HepG2 (cell line): Measurements from ENCODE around the gene LEPR. TPM values are rescaled to one million over a fixed set of nuclear protein-coding genes. Genes with fewer than 3 reads are reported as not detected.

Experiments used
- ATAC-seq: fragments of 200-7000 bp; cut with Tn5 transposase; 3 replicates; pipeline ENCODE4 v1.9.1; 2020; ENCODE audit warnings: mild to moderate bottlenecking, moderate library complexity
- BruUV-seq: library from RNA; stranded (reverse); fragments of 400-500 nt; replicated peaks from 2 replicates; lab custom pipeline; 2021; lab: Mats Ljungman, UMichigan
- CTCF ChIA-PET: fragments of 300-600 bp; formaldehyde crosslinking; extraction: SDS; loops from one replicate; lab custom pipeline; 2021; ENCODE audit warnings: low total read pairs, inconsistent platforms, low intra/inter-chr PET ratio; lab: Yijun Ruan, JAX
- POLR2A ChIA-PET: fragments of 350-600 bp; sonication (Branson Sonifier 250); formaldehyde crosslinking; loops from one replicate; lab custom pipeline; 2020; ENCODE audit warnings: antibody characterized with exemption, inconsistent platforms; lab: Yijun Ruan, JAX
- DNase-seq: peaks from one replicate; pipeline ENCODE4 v3.0.0-alpha.2; 2015; ENCODE audit warnings: low spot score
- FAIRE-seq: peaks from 3 replicates; lab custom pipeline; 2011; peaks lifted over from hg19 to GRCh38; lab: Jason Lieb, UNC
- H2AFZ ChIP-seq: one replicate; pipeline ENCODE4 v1.6.1; 2011; ENCODE audit warnings: low read length, inconsistent platforms
- H3K27ac ChIP-seq: fragments of 300-600 bp; 3 replicates; pipeline ENCODE4 v1.8.0; 2011; ENCODE audit warnings: mixed run types, mild to moderate bottlenecking, mixed read lengths, low read length, inconsistent platforms; ENCODE audit not compliant: insufficient read depth; ENCODE audit errors: extremely low read length
- H3K27me3 ChIP-seq, 2 experiments: fragments of 200-600 bp in 1 of 2; 2 replicates in 1 of 2; 3 replicates in 1 of 2; pipeline versions ENCODE4 v1.6.0 to v1.8.0; 2011; ENCODE audit warnings: low read length in 2 of 2, mild to moderate bottlenecking in 2 of 2, moderate library complexity in 2 of 2, inconsistent platforms in 1 of 2; ENCODE audit not compliant: insufficient read depth in 2 of 2, control insufficient read depth in 1 of 2
- H3K36me3 ChIP-seq, 2 experiments: fragments of 200-600 bp in 1 of 2; replicated peaks in 1 of 2; 2 replicates in 1 of 2; 3 replicates in 1 of 2; pipeline versions ENCODE4 v1.5.1 to v1.8.0; 2011; ENCODE audit warnings: low read length in 2 of 2, inconsistent platforms in 1 of 2; ENCODE audit not compliant: insufficient read depth in 2 of 2, control insufficient read depth in 1 of 2
- H3K4me1 ChIP-seq: 2 replicates; pipeline ENCODE4 v1.5.1; 2012; ENCODE audit warnings: low read length, inconsistent platforms; ENCODE audit not compliant: insufficient read depth
- H3K4me2 ChIP-seq: 2 replicates; pipeline ENCODE4 v1.6.0; 2011; ENCODE audit warnings: low read depth, low read length, inconsistent platforms
- H3K4me3 ChIP-seq, 3 experiments: fragments of 200-600 bp in 1 of 3; sonication (generic), shearing (Covaris generic) in 1 of 3; replicated peaks in 1 of 3; 2 replicates each; pipeline ENCODE4 v1.5.1; 2011 to 2016; ENCODE audit warnings: low read length in 3 of 3, inconsistent platforms in 2 of 3, low read depth in 2 of 3, mild to moderate bottlenecking in 2 of 3, control low read depth in 1 of 3, mixed read lengths in 1 of 3; ENCODE audit not compliant: insufficient read depth in 1 of 3
- H3K79me2 ChIP-seq: one replicate; pipeline ENCODE4 v1.6.1; 2011; ENCODE audit warnings: low read length, inconsistent platforms; ENCODE audit not compliant: insufficient read depth
- H3K9ac ChIP-seq: 2 replicates; pipeline ENCODE4 v1.6.0; 2011; ENCODE audit warnings: mild to moderate bottlenecking, low read depth, low read length, inconsistent platforms; ENCODE audit not compliant: insufficient read depth
- H3K9me3 ChIP-seq: 2 replicates; pipeline ENCODE4 v1.5.1; 2012; ENCODE audit warnings: mild to moderate bottlenecking, low read length
- H4K20me1 ChIP-seq: 2 replicates; pipeline ENCODE4 v1.6.0; 2011; ENCODE audit warnings: inconsistent platforms, mild to moderate bottlenecking, low read length, moderate library complexity; ENCODE audit not compliant: insufficient read depth
- HIVEP1 ChIP-seq: sonication (generic); formaldehyde crosslinking; IDR thresholded peaks from 2 replicates; pipeline ENCODE4 v1.4.0; 2020; ENCODE audit warnings: mild to moderate bottlenecking, missing genetic modification reagents
- HNF1A ChIP-seq, 2 experiments: sonication (generic) in 1 of 2; formaldehyde crosslinking in 1 of 2; IDR thresholded peaks; 2 replicates each; pipeline versions ENCODE4 v1.4.0 to v1.6.1; 2016 to 2020; ENCODE audit warnings: borderline replicate concordance in 1 of 2, low read depth in 1 of 2, mild to moderate bottlenecking in 1 of 2, missing genetic modification reagents in 1 of 2
- KAT2B ChIP-seq: fragments of 150-350 bp; IDR thresholded peaks from 2 replicates; pipeline ENCODE4 v1.6.1; 2014; ENCODE audit warnings: low read depth, low read length, borderline replicate concordance
- SOX6 ChIP-seq, 2 experiments: fragments of 450-650 bp in 1 of 2; sonication (generic) in 1 of 2; formaldehyde crosslinking in 1 of 2; IDR thresholded peaks; 2 replicates each; pipeline versions ENCODE4 v1.4.0 to v1.6.1; 2017 to 2020; ENCODE audit warnings: antibody characterized with exemption in 1 of 2, mild to moderate bottlenecking in 1 of 2, missing genetic modification reagents in 1 of 2
- ZNF432 ChIP-seq: sonication (generic); formaldehyde crosslinking; IDR thresholded peaks from 2 replicates; pipeline ENCODE4 v1.5.0; 2020; ENCODE audit warnings: missing genetic modification reagents, mild to moderate bottlenecking, borderline replicate concordance
- ZNF710 ChIP-seq: sonication (generic); formaldehyde crosslinking; IDR thresholded peaks from 2 replicates; pipeline ENCODE4 v1.5.0; 2020; ENCODE audit warnings: mild to moderate bottlenecking, missing genetic modification reagents, borderline replicate concordance
- ZNF737 ChIP-seq: sonication (generic); formaldehyde crosslinking; IDR thresholded peaks from 2 replicates; pipeline ENCODE4 v1.5.0; 2020; ENCODE audit warnings: missing genetic modification reagents, mild to moderate bottlenecking, borderline replicate concordance
- ZNF841 ChIP-seq: sonication (generic); formaldehyde crosslinking; IDR thresholded peaks from 2 replicates; pipeline ENCODE4 v1.8.1; 2023; ENCODE audit warnings: missing genetic modification reagents, borderline replicate concordance
- WGBS: methylation state at CpG from one replicate; pipeline ENCODE4 v1.1.6; 2017; ENCODE audit warnings: low lambda C conversion rate; 5-methylcytosine and 5-hydroxymethylcytosine counted together
- in situ Hi-C: cut with HindIII; loops from 2 replicates; pipeline ENCODE4 v1.10.0; 2017; ENCODE audit warnings: low pct_unique_long_range_greater_than_20kb; ENCODE audit not compliant: extremely low pct_ligation_motif_present
- intact Hi-C: fragments of 100-400 bp; cut with micrococcal nuclease; formaldehyde crosslinking; loops from one replicate; pipeline ENCODE4 v1.10.0; 2022; ENCODE audit not compliant: unreplicated experiment
- polyA plus RNA-seq, 8 experiments: library from polyadenylated mRNA; depleted of rRNA in 3 of 8; stranded (reverse) in 7 of 8; unstranded in 1 of 8; fragments of >200 nt; fragmentation: Illumina TruSeq in 4 of 8; extraction: Trizol in 4 of 8; gene quantifications; 2 replicates each; pipeline versions ENCODE4 v1.2.1 to v1.2.3, GENCODE V29; 2011 to 2016; ENCODE audit warnings: low read depth in 4 of 8, missing spikeins in 1 of 8, mixed read lengths in 1 of 8; ENCODE audit not compliant: insufficient read depth in 1 of 8
- total RNA-seq, 5 experiments: library from RNA; depleted of rRNA; stranded (reverse); fragments of >200 nt; fragmentation: Illumina TruSeq; extraction: Trizol; gene quantifications; 2 replicates each; pipeline ENCODE4 v1.2.3, GENCODE V29; 2016; ENCODE audit warnings: low read depth in 1 of 5
- TF ChIP-seq, protein P1 (sequence below): sonication (generic); formaldehyde crosslinking; IDR thresholded peaks from 2 replicates; pipeline ENCODE4 v1.4.0; 2020; ENCODE audit warnings: missing genetic modification reagents, borderline replicate concordance

LEPR gene
- total and polyA plus RNA-seq, 2 of the 13 experiments (the other 11 are each of a cell fraction or from before 2014, with no cell fraction given): 0.60 to 1.7 TPM

- no peaks in the 10 kb centered on the region for H3K79me2 ChIP-seq
- H3K9me3 ChIP-seq: no peaks in the 10 kb centered on the region; the same call in 1 of the 2 replicates
- DNase-seq (no peak), FAIRE-seq (no peak), ATAC-seq (no peak)
- TF ChIP-seq, protein P1, sequence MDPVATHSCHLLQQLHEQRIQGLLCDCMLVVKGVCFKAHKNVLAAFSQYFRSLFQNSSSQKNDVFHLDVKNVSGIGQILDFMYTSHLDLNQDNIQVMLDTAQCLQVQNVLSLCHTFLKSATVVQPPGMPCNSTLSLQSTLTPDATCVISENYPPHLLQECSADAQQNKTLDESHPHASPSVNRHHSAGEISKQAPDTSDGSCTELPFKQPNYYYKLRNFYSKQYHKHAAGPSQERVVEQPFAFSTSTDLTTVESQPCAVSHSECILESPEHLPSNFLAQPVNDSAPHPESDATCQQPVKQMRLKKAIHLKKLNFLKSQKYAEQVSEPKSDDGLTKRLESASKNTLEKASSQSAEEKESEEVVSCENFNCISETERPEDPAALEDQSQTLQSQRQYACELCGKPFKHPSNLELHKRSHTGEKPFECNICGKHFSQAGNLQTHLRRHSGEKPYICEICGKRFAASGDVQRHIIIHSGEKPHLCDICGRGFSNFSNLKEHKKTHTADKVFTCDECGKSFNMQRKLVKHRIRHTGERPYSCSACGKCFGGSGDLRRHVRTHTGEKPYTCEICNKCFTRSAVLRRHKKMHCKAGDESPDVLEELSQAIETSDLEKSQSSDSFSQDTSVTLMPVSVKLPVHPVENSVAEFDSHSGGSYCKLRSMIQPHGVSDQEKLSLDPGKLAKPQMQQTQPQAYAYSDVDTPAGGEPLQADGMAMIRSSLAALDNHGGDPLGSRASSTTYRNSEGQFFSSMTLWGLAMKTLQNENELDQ (CRISPR knock-in tag): no peak
- no peak for TF ChIP-seq HNF1A (IDR thresholded peaks at IDR 0.05; ENCODE audit: low read depth)
- TF ChIP-seq HNF1A (CRISPR knock-in tag; IDR thresholded peaks at IDR 0.05; ENCODE audit: borderline replicate concordance): no peak
- TF ChIP-seq KAT2B: no peak
- TF ChIP-seq ZNF841: no peak
- no peak for TF ChIP-seq ZNF710 (CRISPR knock-in tag)
- TF ChIP-seq ZNF737 (CRISPR knock-in tag): no peak
- no peak for TF ChIP-seq ZNF432 (CRISPR knock-in tag)
- TF ChIP-seq HIVEP1 (CRISPR knock-in tag): no peak
- no peak for TF ChIP-seq SOX6 (IDR thresholded peaks at IDR 0.05)
- TF ChIP-seq SOX6 (CRISPR knock-in tag; IDR thresholded peaks at IDR 0.05): no peak
- 84% methylated on average over 5 of the region's 5 CpGs for WGBS
- intact Hi-C loops: no loop called here
- H3K4me2 ChIP-seq: no peak overlapping the region
- no peaks in the 10 kb centered on the region for H3K27me3 ChIP-seq
- ChIA-PET POLR2A (no interaction called here), CTCF (no interaction called here)
- H3K36me3 ChIP-seq: no peaks in the 10 kb centered on the region
- no TSS peak for BruUV-seq
- H3K4me1 ChIP-seq: peaks cover 11% of the 10 kb centered on the region; the same call in 1 of the 2 replicates
- no peak overlapping the region for H3K27ac ChIP-seq
- in situ Hi-C loops: loop anchor here (25.0 kb wide), 1 partner anchor 243 kb away; no protein-coding TSS in a partner anchor
- H4K20me1 ChIP-seq: no peaks in the 10 kb centered on the region
- no peak overlapping the region for H2AFZ ChIP-seq
- no peak overlapping the region for H3K9ac ChIP-seq
- H3K4me3 ChIP-seq: no peak overlapping the region
These were observed 23.7 kb downstream of the LEPR start for GRCh38 chr1:65444128-65444640.
